ENCODE data around the gene FHDC1.

The FHDC1 gene

DNA sequence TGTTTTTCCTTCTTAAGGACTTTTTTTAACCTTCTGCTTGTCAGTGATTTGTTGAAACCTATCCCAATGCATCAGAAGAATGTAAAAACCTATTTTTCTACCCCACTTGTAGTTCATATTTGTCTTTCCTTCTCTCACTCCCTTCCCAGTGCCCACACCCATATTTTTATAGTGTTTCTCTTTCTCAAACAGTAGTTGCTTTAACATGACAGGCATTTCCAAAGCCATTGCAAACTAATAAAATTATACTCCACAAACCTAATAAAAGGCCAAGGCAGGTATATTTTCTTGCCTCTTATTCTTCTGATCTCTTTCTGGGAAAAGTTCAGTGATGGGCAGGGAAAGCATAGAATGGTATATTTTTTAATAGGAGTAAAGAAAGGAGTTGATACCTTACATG is 35.7 kb upstream of the FHDC1 start:
- TF ChIP-seq, protein P1, sequence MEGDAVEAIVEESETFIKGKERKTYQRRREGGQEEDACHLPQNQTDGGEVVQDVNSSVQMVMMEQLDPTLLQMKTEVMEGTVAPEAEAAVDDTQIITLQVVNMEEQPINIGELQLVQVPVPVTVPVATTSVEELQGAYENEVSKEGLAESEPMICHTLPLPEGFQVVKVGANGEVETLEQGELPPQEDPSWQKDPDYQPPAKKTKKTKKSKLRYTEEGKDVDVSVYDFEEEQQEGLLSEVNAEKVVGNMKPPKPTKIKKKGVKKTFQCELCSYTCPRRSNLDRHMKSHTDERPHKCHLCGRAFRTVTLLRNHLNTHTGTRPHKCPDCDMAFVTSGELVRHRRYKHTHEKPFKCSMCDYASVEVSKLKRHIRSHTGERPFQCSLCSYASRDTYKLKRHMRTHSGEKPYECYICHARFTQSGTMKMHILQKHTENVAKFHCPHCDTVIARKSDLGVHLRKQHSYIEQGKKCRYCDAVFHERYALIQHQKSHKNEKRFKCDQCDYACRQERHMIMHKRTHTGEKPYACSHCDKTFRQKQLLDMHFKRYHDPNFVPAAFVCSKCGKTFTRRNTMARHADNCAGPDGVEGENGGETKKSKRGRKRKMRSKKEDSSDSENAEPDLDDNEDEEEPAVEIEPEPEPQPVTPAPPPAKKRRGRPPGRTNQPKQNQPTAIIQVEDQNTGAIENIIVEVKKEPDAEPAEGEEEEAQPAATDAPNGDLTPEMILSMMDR (IDR thresholded peaks at IDR 0.05; ENCODE audit: borderline replicate concordance, insufficient read depth, low read depth, low read length), result no peak

DNA sequence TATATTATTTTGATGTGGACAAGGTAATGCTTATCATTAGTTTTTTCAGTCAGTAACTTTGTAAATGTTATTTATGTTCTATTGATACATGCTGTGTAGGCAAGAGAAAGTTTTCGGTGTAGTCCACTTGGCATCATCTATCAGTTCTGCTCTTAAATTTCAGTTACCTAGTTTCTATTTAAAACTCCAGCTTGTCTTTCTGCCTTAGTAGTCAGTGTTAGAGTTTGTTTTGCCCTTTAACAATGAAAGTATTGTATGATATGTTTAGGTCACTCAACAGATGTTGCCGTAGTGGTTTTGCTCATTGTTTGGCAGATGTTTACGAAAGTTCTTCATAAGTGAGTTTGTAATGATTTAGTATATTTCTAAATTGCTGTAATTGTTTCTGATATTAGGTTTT is 34.9 kb upstream of the FHDC1 start:
- TF ChIP-seq, protein P1 (IDR thresholded peaks at IDR 0.05; ENCODE audit: borderline replicate concordance, insufficient read depth, low read depth, low read length), result no peak
- H3K4me3 ChIP-seq (ENCODE audit: low read depth, low read length), result no peak overlapping the region

More for the DNA sequence above, 35.7 kb upstream of the FHDC1 start:
- no peak overlapping the region for H3K4me3 ChIP-seq (ENCODE audit: low read depth, low read length)

DNA sequence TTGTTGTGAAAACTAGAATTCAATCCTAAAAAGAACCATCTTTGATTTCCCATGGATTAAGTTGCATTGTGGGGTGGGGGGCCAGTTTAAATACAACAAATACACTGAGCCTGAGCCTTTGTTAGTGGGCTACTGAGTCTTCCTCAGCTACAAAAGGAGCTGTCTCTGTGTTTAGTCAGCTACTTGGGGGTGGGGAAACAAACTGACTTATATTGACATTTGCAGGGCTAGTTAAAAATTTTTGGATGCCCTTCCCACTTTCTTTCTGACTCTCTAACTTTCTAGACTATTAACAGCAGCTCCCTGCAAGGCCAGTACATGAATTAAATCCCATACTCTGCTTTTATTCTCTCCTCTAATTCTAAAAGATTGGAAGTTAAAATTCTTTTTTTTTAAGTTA is 32.5 kb upstream of the FHDC1 start:
- TF ChIP-seq, protein P1 (IDR thresholded peaks at IDR 0.05; ENCODE audit: borderline replicate concordance, insufficient read depth, low read depth, low read length), result no peak
- H3K4me3 ChIP-seq (ENCODE audit: low read depth, low read length), result no peak overlapping the region

DNA sequence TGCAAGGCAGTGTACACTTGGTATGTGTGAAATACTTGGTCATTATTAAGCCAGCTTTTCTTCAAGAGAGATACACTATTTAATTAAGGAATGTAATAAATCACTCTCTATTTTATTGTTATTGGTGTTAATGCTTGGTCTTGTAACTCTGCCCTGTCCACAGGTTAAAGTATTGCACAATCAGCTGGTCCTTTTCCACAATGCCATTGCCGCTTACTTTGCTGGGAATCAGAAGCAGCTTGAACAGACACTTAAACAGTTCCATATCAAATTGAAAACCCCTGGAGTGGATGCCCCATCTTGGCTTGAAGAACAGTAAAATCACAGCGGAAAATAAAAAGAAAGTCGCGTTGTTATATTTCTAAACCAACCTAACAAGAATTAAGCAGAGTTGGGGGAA is 26.2 kb upstream of the FHDC1 start:
- no peak overlapping the region for H3K4me3 ChIP-seq (ENCODE audit: low read depth, low read length)
- TF ChIP-seq, protein P1 (IDR thresholded peaks at IDR 0.05; ENCODE audit: borderline replicate concordance, insufficient read depth, low read depth, low read length), result no peak

DNA sequence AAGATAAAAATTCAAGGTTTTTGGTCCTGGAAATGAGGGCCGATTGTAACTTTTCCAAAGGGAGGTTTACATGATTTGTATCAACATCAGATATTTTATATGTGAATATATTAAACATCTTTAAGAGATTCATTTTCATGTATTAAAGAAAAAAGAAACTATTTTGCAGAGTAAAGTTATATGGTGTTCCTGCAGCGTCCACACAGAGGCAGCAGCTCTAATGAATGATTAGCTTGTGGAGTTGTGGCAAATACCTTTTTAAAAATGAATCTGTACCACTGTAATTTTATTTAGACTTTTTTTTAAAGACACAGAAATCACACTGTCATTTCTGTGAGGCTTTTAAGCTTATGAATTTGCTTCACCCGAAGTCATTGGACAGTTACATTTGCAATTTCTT is 25.6 kb upstream of the FHDC1 start:
- TF ChIP-seq, protein P1 (IDR thresholded peaks at IDR 0.05; ENCODE audit: borderline replicate concordance, insufficient read depth, low read depth, low read length), result no peak
- H3K4me3 ChIP-seq (ENCODE audit: low read depth, low read length), result no peak overlapping the region

DNA sequence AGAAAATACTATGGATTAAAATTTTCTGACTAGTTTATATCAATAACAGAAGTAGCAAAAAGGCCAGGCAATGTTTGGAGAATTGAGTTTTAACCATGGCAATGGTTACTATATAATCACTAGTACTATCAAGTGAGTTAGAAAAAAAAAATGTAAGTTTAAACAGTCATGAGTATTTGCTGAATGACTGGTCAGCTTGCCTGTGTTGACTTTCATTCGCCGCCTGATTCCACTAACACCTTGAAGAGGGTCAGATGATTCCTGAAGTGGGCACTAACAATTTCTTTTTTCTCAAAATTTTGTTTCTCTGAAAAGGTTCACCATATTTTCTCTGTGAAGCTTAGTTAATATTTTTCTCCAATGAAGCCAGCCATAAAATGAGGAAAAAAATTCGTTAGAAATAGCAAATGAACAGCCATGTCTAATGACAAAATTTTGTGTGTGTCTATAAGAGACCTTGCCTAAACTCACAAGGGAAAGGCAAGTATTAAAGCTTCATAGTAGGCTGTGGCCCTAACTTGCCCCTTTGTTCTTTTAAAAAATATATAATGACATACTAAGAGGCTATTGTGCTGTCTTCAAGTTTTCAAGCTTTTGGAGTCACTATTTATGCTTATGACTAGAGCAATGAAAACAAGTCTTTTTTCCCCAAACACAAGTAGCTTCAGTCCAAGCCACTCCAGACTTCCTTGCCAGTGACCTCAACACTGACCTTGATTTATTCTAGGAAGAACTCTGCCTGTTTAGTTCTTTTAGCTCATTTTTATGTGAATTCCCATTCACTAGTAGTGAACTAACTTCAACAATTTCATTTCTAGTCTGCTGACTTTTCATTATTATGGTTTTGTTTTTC is 18.4 kb upstream of the FHDC1 start:
- H3K4me3 ChIP-seq (ENCODE audit: low read depth, low read length), result no peak overlapping the region
- TF ChIP-seq, protein P1 (IDR thresholded peaks at IDR 0.05; ENCODE audit: borderline replicate concordance, insufficient read depth, low read depth, low read length), result no peak

DNA sequence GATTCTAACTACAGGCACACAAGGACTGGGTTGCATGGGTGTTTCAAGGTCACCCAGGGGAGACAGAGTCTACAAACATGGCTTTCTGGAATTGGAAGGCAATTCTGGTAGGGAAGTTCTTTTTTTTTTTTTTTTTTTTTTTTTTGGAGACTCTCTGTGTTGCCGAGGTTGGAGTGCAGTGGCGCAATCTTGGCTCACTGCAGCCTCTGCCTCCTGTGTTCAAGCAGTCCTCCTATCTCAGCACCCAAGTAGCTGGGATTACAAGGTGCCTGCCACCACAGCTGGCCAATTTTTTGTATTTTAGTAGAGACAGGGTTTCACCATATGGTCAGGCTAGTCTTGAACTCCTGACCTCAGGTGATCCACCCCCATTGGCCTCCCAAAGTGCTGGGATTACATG is 16.3 kb upstream of the FHDC1 start:
- TF ChIP-seq, protein P1 (IDR thresholded peaks at IDR 0.05; ENCODE audit: borderline replicate concordance, insufficient read depth, low read depth, low read length), result no peak
- H3K4me3 ChIP-seq (ENCODE audit: low read depth, low read length), result no peak overlapping the region

Measured in GM12875 (cell line).